Natural killer cell treated with Interleukin-12 subunit alpha and Interleukin-12 subunit beta and Interleukin-15 and Interleukin-18, amount 100 ng/mL, for 72 hours (primary cell): ENCODE results near the gene STEEP1. TPM values are rescaled to one million over a fixed set of nuclear protein-coding genes. Genes with fewer than 3 reads are reported as not detected.
"Not testable (repeated sequence)": the region's sequence is repeated elsewhere in the genome, so short reads cannot be mapped to it uniquely, and the experiment has no call there.

Experiments
- ATAC-seq, 2 donors: fragments of 150-1000 bp; cut with Tn5 transposase in 1 of 2; sonication (Bioruptor Pico), chemical (Tn5 transposase) in 1 of 2; 2 replicates each; pipeline ENCODE4 v1.10.0; 2021
- DNase-seq: peaks from one replicate; pipeline ENCODE4 v3.0.0; 2022; ENCODE audit warnings: low spot score
- H3K27ac Mint-ChIP-seq, 2 donors: 1 replicate in 1 of 2; 2 replicates in 1 of 2; pipeline ENCODE4 v1.8.0; 2022; ENCODE audit warnings: mixed read lengths in 2 of 2, mild to moderate bottlenecking in 1 of 2, moderate library complexity in 1 of 2
- H3K27me3 Mint-ChIP-seq, 2 donors: 1 replicate in 1 of 2; 2 replicates in 1 of 2; pipeline ENCODE4 v1.8.0; 2022; ENCODE audit warnings: mixed read lengths in 2 of 2
- H3K36me3 Mint-ChIP-seq: one replicate; pipeline ENCODE4 v1.8.0; 2022; ENCODE audit warnings: mixed read lengths
- H3K4me1 Mint-ChIP-seq, 2 donors: 1 replicate in 1 of 2; 2 replicates in 1 of 2; pipeline ENCODE4 v1.8.0; 2022; ENCODE audit warnings: low read depth in 2 of 2, mixed read lengths in 2 of 2, mild to moderate bottlenecking in 1 of 2
- H3K4me3 Mint-ChIP-seq: one replicate; pipeline ENCODE4 v1.8.0; 2022; ENCODE audit warnings: mixed read lengths
- H3K9me3 Mint-ChIP-seq: 2 replicates; pipeline ENCODE4 v1.8.0; 2022; ENCODE audit warnings: mixed read lengths
- total RNA-seq, 2 donors: library from RNA; stranded (reverse); gene quantifications; one replicate each; pipeline ENCODE4 v1.2.3, GENCODE V29; 2022

Gene STEEP1
- total RNA-seq, 2 donors from 2014 or later: 20.8 to 24.2 TPM

DNA sequence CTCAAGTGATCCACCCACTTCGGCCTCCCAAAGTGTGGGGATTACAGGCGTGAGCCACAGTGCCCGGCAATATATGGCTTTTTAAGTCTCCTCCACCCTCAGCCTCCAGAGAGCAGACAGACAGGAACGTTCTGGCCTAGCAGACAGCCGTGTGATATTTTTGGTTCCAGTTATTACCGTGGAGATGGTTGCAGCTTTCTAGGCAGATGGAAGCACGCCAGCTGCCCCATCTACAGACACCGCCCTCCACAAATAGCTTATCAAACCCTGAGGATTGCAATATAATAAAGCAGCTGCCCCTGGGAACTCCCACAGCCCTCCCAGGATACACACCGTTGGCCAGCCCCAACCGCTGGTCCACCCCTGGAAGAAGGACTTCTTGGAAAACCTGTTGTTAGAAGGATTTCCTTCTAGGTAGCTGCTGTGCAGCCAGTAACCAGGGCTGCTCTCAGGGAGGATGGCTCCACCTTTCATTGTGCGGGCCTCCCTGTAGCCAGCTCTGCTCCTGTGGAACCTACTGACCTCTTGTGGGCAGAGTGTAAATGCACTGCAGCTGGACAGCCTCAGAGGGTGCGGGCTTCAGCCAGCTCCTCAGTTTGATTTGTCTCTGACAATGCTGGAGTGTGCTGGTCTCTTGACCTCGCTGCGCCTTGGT, 52.9 kb downstream of the STEEP1 start:
- DNase-seq (no peak), ATAC-seq (peak; percentile 57 to 60)
- Mint-ChIP-seq H3K27ac (no peak overlapping the region), H3K9me3 (no peaks in the 10 kb centered on the region), H3K4me1 (peaks cover 3 to 7% of the 10 kb centered on the region in 2 donors), H3K4me3 (no peak overlapping the region), H3K36me3 (no peaks in the 10 kb centered on the region), H3K27me3 (peaks cover 0 to 3% of the 10 kb centered on the region in 2 donors)

DNA sequence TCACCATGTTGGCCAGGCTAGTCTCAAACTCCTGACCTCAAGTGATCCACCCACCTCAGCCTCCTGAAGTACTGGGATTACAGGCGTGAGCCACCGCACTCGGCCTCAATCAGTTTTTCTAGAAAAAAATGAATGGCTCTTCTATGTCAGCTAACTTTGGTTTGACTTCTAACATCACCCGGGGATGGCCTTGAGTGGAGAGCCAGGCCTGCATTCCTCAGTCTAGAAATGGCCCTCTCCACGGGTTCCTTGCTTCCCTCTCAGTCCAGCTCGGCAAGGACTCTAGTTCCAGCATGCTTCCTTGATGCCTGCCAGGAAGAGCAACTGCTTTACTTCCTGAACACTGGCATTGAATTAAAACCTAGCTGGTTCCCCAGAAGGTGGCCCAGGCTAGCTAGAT, 58.0 kb downstream of the STEEP1 start:
- no peak overlapping the region for H3K27ac Mint-ChIP-seq
- no peak for DNase-seq

DNA sequence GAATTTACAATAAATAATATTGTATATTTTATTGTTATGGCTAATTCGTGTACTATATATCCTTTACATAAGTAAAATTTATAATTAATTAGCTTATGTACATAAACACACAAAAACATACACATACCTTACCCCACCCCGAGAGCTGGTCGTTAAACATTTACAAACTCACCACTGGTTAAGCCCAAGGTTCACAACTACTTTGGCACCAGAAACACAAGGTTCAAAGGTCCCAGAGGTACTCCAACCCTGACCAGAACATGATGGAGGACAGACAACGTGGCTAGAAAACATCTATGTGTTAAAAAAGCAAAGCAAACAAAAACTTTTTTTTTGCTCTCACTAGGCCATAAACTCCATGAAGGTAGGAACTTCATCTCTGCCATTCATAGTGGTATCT, 59.3 kb downstream of the STEEP1 start:
- no peaks in the 10 kb centered on the region for H3K36me3 Mint-ChIP-seq
- peaks cover 0 to 3% of the 10 kb centered on the region in 2 donors for H3K27me3 Mint-ChIP-seq
- no peak for DNase-seq
- H3K27ac Mint-ChIP-seq: no peak overlapping the region
- no peaks in the 10 kb centered on the region for H3K9me3 Mint-ChIP-seq
- no peak for ATAC-seq
- peaks cover 0 to 2% of the 10 kb centered on the region in 2 donors for H3K4me1 Mint-ChIP-seq
- no peak overlapping the region for H3K4me3 Mint-ChIP-seq

More for the DNA sequence above, 58.0 kb downstream of the STEEP1 start:
- no peak for ATAC-seq
- Mint-ChIP-seq H3K9me3 (no peaks in the 10 kb centered on the region), H3K36me3 (no peaks in the 10 kb centered on the region), H3K4me1 (peaks cover 0 to 2% of the 10 kb centered on the region in 2 donors), H3K27me3 (peaks cover 0 to 3% of the 10 kb centered on the region in 2 donors), H3K4me3 (no peak overlapping the region)

DNA sequence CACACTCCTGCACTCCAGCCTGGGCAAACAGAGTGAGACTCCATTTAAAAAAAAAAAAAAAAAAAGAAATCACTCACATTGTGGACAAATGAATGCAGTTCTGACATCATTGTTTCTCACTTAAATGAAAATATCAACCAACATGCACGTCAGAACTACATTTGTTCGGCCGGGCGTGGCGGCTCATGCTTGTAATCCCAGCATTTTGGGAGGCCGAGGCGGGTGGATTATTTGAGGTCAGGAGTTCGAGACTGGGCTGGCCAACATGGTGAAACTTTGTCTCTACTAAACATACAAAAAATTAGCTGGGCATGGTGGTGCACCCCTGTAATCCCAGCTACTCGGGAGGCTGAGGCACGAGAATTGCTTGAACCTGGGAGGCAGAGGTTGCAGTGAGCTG, 60.1 kb downstream of the STEEP1 start:
- not testable (repeated sequence) for DNase-seq, ATAC-seq, H3K9me3 Mint-ChIP-seq, H3K27ac Mint-ChIP-seq, H3K27me3 Mint-ChIP-seq, H3K4me3 Mint-ChIP-seq, H3K36me3 Mint-ChIP-seq, H3K4me1 Mint-ChIP-seq

DNA sequence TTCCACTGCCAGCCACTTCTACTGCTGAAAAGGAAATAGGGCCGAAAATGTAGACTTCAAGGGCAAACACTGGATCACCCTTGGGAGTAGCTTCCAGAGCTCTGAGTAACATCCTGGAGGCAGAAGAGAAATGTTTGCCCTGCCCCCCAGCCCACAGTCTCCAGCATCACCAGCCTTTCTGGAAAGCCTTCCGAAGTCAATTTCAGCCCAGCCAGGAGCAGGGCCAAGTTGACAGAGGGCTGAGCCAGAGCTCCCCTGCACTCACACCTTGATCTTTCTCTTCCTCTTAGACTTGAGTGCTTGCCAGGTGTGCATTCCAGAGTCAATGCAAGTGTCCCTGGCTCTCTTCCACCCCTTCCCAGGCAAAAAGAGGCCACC, 61.7 kb downstream of the STEEP1 start:
- Mint-ChIP-seq H3K36me3 (no peaks in the 10 kb centered on the region), H3K9me3 (no peaks in the 10 kb centered on the region), H3K27ac (no peak overlapping the region), H3K27me3 (peaks cover 0 to 3% of the 10 kb centered on the region in 2 donors), H3K4me1 (peaks cover 0 to 2% of the 10 kb centered on the region in 2 donors), H3K4me3 (no peak overlapping the region)
- DNase-seq (no peak), ATAC-seq (no peak)

DNA sequence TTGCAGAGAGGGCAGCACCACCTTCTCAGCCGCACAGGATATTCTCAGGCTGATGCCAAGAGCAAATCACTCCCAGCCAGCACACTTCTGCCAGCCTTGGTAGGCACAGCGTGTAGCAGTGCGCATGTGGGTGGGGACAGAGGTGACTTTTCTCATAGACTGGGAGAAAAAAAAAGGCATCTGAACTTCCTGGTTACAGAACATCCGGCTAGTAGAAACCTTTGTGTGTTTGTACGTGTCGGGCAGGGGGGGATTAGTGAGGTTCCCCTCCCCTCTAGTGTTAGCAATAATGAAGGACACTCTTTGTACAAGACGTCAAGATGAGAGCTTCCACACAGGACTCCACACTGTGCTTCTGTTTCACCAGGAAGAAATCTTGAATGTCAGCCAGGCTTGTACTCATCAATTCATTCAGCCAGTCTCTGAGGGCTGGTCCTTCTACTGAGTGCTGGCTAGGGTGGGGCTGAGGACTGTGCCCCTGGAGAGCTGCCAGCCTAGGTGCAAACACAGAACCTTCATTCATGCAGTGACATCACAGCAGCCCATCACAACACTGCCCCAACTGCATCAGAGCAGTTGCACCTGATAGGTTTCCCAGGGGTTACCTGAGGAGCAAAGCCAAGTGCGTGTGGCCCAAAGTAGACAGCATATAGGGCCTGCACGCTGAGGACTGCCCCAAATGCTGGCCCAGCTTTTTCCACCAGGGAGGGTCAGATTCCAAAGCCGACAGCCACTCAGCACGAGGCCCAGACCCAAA, 62.3 kb downstream of the STEEP1 start:
- Mint-ChIP-seq H3K4me1 (peaks cover 0 to 2% of the 10 kb centered on the region in 2 donors), H3K27me3 (peaks cover 0 to 3% of the 10 kb centered on the region in 2 donors), H3K4me3 (no peak overlapping the region), H3K9me3 (no peaks in the 10 kb centered on the region), H3K27ac (no peak overlapping the region), H3K36me3 (no peaks in the 10 kb centered on the region)
- DNase-seq (no peak), ATAC-seq (peak in 1 of 2 donors; percentile 40)

DNA sequence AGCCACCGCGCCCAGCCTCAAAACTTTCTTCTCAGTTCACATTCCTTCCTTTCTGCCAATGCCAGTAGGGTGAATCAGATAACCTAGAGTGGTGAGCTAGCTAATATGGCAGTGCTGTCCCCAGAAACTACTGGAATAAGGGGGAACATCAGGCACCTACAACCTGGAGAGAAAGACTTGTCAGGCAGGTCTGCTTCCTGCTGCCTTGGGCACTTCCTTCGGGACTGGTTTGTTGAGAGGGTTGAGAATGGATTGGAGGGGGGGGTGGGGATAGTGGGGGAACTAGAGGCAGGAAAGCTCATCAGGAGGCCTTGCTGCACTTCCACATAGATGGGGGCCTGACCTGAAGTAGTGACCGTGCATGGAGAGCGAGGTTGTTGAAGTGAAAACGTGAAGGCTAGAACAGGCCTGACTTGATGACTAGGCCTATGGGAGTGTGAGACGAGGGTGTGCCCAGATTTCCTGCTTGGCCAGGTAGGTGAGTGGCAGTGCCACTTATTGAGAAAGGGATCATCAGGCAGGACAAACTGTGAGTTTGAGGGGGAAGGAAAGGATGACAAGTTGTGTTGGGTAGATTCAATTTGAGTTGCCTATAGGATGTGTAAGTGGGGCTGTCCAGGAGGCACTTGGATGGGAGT, 63.6 kb downstream of the STEEP1 start:
- ATAC-seq (no peak), DNase-seq (no peak)
- Mint-ChIP-seq H3K27ac (no peak overlapping the region), H3K27me3 (peaks cover 0 to 5% of the 10 kb centered on the region in 2 donors), H3K9me3 (no peaks in the 10 kb centered on the region), H3K4me3 (no peak overlapping the region), H3K36me3 (no peaks in the 10 kb centered on the region), H3K4me1 (peaks cover 2 to 5% of the 10 kb centered on the region in 2 donors)

DNA sequence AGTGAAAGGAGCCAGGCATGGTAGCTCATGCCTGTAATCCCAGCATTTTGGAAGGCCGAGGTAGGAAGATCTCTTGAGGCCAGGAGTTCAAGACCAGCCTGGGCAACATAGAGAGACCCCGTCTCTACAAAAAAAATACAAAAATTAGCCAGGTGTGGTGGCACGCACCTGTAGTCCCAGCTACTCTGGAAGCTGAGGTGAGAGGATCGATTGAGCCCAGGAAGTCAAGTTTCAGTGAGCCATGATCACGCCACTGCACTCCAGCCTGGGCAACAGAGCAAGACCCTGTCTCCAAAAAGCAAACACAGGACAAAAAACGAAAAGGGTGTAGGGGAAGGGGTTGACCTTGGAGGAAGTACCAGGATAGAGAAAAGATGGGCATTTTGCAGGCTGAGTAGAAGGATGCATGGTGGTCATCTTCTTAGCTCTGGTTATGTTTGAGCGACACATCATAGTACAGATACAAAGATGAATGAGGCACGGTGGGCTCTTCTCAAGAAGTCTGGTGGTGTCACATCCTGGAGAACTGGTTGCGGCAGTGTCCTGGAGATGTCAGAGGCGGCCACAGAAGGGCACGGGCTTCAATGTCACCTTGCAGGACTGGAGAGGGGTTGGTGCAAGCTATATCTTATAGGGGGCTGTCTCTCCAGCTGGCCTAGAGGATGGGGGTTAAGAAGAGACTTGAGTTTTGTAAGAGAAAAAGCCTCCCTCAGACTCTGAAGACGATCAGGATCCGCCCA, 65.0 kb downstream of the STEEP1 start:
- ATAC-seq: no peak
- Mint-ChIP-seq H3K27me3 (peaks cover 0 to 6% of the 10 kb centered on the region in 2 donors), H3K27ac (no peak overlapping the region)

DNA sequence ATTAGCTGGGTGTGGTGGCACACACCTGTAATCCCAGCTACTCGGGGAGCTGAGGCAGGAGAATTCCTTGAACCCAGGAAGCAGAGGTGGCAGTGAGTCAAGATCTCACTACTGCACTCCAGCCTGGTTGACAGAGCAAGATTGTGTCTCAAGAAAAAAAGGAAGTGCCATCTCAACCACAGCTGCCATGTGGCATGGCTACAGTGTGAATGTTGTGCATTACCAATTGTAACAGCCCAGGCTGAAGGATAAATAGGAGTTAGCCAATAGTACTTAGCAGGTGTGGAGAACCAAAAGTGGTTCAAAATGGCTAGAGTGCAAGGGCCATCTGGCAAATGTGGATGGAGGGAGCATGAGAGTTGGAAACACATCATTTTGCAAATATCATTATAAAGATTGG, 68.0 kb downstream of the STEEP1 start:
- Mint-ChIP-seq H3K9me3 (no peaks in the 10 kb centered on the region), H3K4me3 (no peak overlapping the region), H3K27me3 (peaks cover 0 to 6% of the 10 kb centered on the region in 2 donors), H3K27ac (no peak overlapping the region), H3K36me3 (no peaks in the 10 kb centered on the region), H3K4me1 (peaks cover 3 to 7% of the 10 kb centered on the region in 2 donors)
- DNase-seq (no peak), ATAC-seq (no peak)

More for the DNA sequence above, 65.0 kb downstream of the STEEP1 start:
- DNase-seq: no peak
- H3K4me3 Mint-ChIP-seq: no peak overlapping the region
- H3K36me3 Mint-ChIP-seq: no peaks in the 10 kb centered on the region
- H3K4me1 Mint-ChIP-seq: peaks cover 5 to 7% of the 10 kb centered on the region in 2 donors
- H3K9me3 Mint-ChIP-seq: no peaks in the 10 kb centered on the region

DNA sequence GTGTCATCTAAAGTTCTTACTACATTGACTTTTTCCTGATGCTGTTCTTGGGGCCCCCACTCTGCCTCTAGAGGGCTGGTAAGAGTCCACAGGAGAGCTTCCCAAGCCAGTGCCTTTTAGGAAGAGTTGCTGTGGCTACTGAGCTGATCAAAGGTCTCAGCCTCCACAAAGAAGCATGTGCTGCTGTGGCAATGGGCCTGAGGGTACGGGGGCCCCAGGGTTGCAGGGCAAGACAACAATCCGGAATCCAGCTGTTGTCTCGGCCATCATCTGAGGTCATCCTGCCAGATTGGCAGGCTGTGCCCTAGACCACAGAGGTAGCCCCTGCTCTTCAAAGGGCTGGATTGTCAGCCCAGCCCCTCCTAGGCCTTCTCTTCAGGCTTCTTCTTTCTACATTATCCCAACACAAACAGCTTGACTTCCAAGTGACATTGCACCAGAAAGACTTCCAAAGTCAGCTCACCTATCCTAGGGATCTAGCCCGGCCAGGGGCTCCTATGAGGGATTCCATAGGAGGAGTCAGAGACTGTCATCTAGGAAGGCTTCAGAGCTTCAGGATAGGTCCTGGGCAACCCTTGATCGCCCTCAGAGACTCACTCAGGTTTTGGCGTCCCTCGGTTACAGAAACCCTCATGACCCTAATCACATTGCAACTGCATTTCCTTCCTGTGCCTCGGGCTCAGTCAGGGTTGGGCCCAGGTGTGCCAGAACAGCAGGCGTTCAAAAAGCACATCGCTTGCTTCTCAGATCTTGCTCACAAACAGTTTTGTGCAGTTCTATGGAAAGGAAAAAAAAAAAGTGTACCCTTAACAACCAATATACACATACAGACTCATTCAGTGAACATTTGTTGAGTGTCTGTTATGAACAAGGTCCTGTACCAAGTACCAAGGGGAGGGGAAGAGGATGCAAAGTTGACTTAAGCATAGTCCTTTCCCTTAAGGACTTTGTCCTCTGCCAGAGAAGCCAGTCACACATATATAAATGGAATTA, 69.2 kb downstream of the STEEP1 start:
- DNase-seq: no peak
- no peak for ATAC-seq
- Mint-ChIP-seq H3K27ac (no peak overlapping the region), H3K4me1 (peaks cover 3 to 7% of the 10 kb centered on the region in 2 donors), H3K9me3 (no peaks in the 10 kb centered on the region), H3K36me3 (no peaks in the 10 kb centered on the region), H3K4me3 (no peak overlapping the region), H3K27me3 (peaks cover 0 to 6% of the 10 kb centered on the region in 2 donors)

DNA sequence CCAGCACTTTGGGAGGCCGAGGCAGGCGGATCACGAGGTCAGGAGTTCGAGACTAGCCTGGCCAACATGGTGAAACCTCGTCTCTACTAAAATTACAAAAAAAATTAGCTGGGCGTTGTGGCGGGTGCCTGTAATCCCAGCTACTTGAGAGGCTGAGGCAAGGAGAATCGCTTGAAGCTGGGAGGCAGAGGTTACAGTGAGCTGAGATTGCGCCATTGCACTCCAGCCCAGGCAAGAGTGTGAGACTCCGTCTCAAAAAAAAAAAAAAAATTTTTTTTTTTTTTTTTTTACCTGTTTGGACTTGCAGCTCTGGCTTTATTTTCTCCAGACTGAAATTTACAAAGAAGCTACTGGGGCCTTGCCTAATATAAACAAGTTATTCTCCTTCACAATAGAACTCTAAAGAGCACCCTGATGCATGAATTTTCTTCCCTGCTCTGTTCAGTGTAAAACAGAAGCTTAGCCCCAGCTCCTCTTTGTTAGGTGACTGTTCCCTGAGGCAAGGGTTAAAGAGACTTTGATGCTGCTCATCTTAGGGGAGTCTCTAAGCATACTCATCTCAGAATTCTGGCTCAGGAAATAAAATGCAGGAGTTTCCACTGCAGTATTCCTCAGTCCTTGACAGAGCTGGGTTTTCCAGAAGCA, 71.2 kb downstream of the STEEP1 start:
- H3K9me3 Mint-ChIP-seq, H3K27ac Mint-ChIP-seq, ATAC-seq, DNase-seq, H3K36me3 Mint-ChIP-seq, H3K4me1 Mint-ChIP-seq, H3K4me3 Mint-ChIP-seq, H3K27me3 Mint-ChIP-seq: not testable (repeated sequence)

DNA sequence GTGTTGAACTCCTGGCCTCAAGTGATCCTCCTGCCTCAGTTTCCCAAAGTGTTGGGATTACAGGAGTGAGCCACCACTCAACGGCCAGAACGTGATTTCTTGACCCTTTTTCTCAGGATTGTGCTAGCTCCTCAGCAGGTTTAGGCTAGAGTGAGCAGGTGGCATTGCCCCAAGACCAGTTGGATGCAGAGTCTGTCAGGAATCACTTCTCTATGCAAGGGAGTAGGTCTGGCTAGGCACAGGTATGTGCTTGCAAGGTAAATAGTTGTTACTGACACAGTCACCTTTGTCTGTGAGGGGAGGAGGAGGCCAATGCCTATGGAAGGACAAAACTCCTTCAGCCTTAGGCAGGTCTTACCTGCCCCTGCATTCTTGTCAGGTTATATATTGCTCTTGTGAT, 72.7 kb downstream of the STEEP1 start:
- H3K27ac Mint-ChIP-seq: no peak overlapping the region
- ATAC-seq: no peak
- H3K27me3 Mint-ChIP-seq: peaks cover 0 to 5% of the 10 kb centered on the region in 2 donors
- H3K4me1 Mint-ChIP-seq: peaks cover 3 to 7% of the 10 kb centered on the region in 2 donors
- H3K36me3 Mint-ChIP-seq: no peaks in the 10 kb centered on the region
- DNase-seq: no peak
- no peaks in the 10 kb centered on the region for H3K9me3 Mint-ChIP-seq
- no peak overlapping the region for H3K4me3 Mint-ChIP-seq
